Stimulated activated naive CD4-positive, alpha-beta T cell (primary cell): ENCODE data around the gene GCNT2.
"Not testable (repeated sequence)": the region's sequence is repeated elsewhere in the genome, so short reads cannot be mapped to it uniquely, and the experiment has no call there.

Experiments
- DNase-seq, 6 experiments: peaks; one replicate each; lab custom pipeline; 2025; lab: John Stamatoyannopoulos, UW

Gene GCNT2

DNA sequence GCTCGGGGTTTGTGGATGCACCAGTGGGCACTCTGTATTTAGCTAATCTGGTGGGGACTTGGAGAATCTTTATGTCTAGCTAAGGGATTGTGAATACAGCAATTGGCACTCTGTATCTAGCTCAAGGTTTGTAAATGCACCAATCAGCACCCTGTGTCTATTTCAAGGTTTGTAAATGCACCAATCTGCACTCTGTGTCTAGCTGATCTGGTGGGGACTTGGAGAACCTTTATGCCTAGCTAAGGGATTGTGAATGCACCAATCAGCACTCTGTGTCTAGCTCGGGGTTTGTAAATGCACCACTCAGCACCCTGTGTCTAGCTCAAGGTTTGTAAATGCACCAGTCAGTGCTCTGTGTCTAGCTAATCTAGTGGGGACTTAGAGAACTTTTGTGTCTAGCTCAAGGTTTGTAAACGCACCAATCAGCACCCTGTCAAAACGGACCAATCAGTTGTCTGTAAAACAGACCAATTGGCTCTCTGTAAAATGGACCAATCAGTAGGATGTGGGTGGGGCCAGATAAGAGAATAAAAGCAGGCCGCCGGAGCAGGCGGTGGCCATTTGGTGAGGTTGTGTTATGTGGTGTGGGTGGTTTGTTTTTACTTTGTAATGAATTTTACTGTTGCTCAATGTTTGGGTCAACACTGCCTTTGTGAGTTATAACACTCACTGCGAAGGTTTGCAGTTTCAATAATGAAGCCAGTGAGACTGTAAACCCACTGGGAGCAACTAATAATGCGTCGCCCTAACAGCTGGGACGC is 139.5 kb downstream of the GCNT2 start:
- not testable (repeated sequence) for DNase-seq

- DNase-seq: no peak
Measured at GRCh38 chr6:10662207-10662606, 141.1 kb downstream of the GCNT2 start.

DNA sequence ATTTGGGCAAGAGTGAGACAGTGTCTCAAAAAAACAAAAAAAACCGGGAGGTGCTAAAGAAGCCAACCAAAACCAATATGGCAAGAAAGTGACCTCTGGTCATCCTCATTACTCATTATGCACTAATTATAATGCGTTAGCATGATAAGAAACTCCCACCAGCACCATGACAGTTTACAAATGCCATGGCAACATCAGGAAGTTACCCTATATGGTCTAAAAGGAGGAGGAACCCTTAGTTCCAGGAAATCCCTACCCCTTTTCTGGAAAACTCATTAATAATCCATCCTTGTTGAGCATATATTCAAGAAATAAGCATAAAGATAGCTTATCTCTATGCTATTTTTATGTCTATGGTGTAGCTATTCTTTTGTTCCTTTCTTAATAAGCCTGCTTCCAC is 141.6 kb downstream of the GCNT2 start:
- DNase-seq: no peak

DNA sequence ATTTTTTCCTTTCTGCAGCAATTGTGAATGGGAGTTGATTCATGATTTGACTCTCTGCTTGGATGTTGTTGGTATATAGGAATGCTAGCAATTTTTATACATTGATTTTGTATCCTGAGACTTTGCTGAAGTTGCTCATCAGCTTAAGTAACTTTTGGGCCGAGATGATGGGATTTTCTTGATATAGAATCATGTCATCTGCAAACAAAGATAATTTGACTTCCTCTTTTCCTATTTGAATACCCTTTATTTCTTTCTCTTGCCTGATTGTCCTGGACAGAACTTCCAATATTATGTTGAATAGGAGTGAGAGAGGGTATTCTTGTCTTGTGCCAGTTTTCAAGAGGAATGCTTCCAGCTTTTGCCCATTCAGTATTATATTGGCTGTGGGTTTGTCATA is 144.4 kb downstream of the GCNT2 start:
- DNase-seq: not testable (repeated sequence)

GRCh38 chr6:10668126-10668917 is 147.2 kb downstream of the GCNT2 start:
- DNase-seq: no peak

- DNase-seq: no peak
Measured at GRCh38 chr6:10676403-10676802, 155.3 kb downstream of the GCNT2 start.

- DNase-seq: no peak
Measured at GRCh38 chr6:10678456-10678855, 157.3 kb downstream of the GCNT2 start.
